NCI-H748 (cell line): ENCODE data around the gene CCDC88A.
"Not testable (repeated sequence)": the region's sequence is repeated elsewhere in the genome, so short reads cannot be mapped to it uniquely, and the experiment has no call there.

ENCODE experiments used
- DNase-seq: peaks from one replicate; lab custom pipeline; 2025; ENCODE audit not compliant: unreplicated experiment; lab: John Stamatoyannopoulos, UW

Gene CCDC88A

GRCh38 chr2:55245411-55245810 lies 174.2 kb downstream of the CCDC88A start:
- DNase-seq: no peak

- DNase-seq: no peak
These were observed 177.0 kb downstream of the CCDC88A start for GRCh38 chr2:55242617-55243016.

GRCh38 chr2:55241582-55241981 lies 178.1 kb downstream of the CCDC88A start:
- not testable (repeated sequence) for DNase-seq

GRCh38 chr2:55239656-55240222 lies 179.9 kb downstream of the CCDC88A start:
- DNase-seq: peak; percentile 39
